ENCODE results near the gene VPS4B.
"Not testable (repeated sequence)": the region's sequence is repeated elsewhere in the genome, so short reads cannot be mapped to it uniquely, and the experiment has no call there.

VPS4B gene

DNA sequence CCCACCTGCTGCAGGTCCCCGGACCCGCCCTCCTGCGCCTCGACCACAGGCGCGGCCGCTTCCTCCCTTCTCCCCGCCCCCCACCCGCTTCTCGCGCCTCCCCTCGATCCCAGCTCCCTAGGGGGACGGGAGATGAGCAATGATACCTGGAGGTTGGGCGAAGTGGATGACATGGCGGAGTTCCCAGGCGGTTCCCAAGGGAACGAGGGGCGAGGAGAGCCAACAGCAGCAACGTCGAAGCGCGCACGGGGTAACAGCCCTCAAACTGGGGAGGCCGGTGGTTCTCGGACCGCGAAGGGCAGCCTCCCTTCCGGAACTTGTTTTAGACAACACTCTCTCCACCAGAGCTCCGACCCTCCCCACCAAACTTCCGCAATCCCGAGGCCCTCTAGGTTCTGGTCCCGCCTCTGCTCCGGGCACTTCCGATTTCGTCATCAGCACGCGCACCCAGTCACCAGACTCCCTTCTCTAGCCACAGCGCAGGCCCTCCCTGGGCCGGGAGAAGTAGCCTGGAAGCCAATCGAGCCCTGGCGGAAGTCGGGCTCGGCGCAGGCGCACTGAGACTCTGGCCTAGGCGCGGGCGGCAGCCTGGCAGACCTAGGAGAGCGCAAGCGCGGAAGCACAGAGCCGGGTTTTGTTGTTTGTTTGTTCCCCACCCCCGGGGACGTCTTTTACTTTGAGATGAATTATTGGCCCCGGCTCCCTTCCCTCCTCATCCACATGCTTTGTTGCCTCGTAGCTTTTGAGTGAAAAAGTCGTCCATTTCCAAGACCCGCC is at the start of gene VPS4B:
VPS4B (minus strand) TSS at position 390 of the 777 bp plus-strand sequence; CDS start at position 173, 217 bp downstream.
- peak; percentile 35 for FAIRE-seq
- DNase-seq (ENCODE audit: low spot score), result peak; percentile 95

DNA sequence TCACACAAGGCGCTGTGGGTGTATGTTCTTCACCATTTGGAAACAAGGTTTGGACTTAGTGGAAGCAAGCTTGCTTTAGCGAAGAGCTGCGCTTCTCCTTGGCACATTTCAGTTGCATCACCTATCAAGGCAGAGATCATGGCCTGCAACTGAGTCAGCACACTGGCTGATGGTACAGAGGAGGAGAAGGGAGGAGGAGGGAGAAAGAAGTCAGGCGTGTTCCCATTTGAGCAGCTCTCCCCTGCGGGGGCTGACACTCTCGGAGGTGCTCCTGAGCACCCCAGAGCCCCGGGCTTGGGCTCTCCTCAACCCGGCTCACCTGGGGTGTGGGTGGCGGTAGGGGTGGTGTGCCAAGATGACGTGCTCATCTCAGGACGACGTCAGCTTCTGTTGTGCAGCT is 48.5 kb upstream of the VPS4B start:
- FAIRE-seq, result no peak
- no peak for DNase-seq (ENCODE audit: low spot score)

DNA sequence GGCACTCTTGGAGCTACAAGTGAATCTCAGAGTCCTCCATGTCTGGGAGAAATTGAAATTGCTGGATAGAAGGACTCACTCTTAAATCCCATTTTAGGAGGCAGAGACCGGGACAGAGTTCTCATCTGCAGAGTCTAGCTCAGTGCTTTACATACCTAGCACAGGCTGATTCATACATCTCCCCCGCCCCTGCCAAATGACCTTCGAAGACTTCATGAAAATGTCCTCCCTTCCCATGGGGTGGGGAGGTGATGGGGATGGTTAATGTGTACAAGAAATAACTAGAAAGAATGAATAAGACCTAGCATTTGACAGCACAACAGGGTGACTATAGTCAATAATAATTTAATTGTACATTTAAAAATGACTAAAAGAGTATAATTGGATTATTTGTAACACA is 46.3 kb upstream of the VPS4B start:
- FAIRE-seq, result no peak
- DNase-seq (ENCODE audit: low spot score), result no peak

GRCh38 chr18:63467699-63468098 is 45.4 kb upstream of the VPS4B start:
- no peak for DNase-seq (ENCODE audit: low spot score)
- FAIRE-seq, result no peak

DNA sequence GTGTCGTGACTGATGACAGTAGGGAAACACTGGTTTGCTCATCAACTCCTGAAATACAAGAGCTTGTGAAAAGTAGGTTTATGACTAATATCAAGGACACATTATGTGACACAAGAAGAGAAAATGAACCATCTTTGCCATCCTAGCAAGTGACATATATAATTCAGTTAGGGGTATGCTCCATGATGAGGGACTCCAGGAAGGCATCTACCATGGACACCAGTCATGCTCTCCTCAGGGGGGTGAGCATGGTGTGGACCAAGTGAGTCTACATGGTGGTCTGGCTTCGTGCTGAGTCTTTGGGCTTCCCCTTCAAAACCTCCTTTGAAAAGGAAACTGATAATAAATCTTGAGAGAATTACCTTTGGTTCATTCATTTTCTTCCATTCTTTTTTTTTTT is 42.8 kb upstream of the VPS4B start:
- FAIRE-seq, result no peak

DNA sequence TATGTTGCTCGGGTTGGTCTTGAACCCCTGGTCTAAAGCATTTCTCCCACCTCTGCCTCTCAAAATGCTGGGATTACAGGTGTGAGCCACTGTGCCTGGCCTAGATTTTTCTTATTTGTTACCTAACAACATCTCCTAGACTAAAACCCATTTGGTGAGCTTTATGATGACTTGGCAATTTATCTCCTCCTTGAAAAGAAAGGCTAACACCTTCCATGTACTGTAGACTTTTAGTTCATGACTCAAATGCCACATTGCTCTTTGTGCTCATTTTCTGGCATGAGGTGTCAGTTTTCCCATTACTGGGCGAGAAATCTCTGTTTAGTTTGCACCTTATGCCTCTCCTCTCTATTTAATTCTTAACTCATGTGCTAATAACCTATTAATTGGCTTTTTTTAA is 42.2 kb upstream of the VPS4B start:
- no peak for FAIRE-seq

More for the DNA sequence above, 42.8 kb upstream of the VPS4B start:
- DNase-seq (ENCODE audit: low spot score), result no peak

GRCh38 chr18:63460414-63460813 is 38.1 kb upstream of the VPS4B start:
- no peak for FAIRE-seq

More for the DNA sequence above, 42.2 kb upstream of the VPS4B start:
- DNase-seq (ENCODE audit: low spot score), result no peak

GRCh38 chr18:63457977-63458376 is 35.7 kb upstream of the VPS4B start:
- DNase-seq (ENCODE audit: low spot score) (no peak), FAIRE-seq (no peak)

More at GRCh38 chr18:63460414-63460813, 38.1 kb upstream of the VPS4B start:
- no peak for DNase-seq (ENCODE audit: low spot score)

DNA sequence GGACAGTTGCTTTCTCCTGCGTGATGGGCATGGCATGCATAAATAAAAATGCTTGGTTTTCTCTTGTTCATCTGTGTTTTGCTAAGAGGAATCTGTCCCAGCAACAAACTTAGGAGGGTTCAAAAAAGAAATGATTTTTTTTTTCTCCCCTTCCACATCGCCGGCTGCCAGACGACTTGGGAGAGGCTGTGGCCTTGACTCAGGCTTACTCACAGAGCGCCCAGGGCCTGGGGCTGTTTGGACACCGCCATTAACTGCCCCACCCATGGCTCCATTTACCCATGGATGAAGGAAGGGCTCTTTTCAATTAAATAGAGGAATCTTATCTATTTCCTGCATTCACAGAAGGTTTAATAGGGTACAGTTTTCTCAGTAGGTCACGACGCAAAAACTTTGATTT is 32.2 kb upstream of the VPS4B start:
- DNase-seq (ENCODE audit: low spot score), result no peak
- FAIRE-seq, result no peak

DNA sequence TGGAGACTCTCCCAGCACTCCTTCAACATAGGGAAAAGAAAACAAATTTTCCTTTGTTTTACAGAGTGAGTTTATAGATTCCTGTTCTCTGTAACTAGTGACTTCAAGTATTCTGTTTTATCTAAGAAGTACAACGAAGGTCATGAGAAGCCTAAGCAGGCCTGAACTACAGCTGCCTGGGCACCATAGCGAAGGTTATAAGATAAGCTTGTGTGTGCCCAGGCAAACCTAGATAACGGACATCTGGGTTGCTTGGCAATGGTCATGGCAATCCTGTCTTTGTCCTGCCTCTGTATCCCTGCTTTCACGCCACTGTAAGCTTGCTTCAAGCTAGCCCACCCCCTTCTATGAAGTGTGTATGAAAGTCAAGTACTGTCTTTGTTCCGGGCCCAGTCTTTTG is 30.5 kb upstream of the VPS4B start:
- FAIRE-seq; DNase-seq (ENCODE audit: low spot score): not testable (repeated sequence)

DNA sequence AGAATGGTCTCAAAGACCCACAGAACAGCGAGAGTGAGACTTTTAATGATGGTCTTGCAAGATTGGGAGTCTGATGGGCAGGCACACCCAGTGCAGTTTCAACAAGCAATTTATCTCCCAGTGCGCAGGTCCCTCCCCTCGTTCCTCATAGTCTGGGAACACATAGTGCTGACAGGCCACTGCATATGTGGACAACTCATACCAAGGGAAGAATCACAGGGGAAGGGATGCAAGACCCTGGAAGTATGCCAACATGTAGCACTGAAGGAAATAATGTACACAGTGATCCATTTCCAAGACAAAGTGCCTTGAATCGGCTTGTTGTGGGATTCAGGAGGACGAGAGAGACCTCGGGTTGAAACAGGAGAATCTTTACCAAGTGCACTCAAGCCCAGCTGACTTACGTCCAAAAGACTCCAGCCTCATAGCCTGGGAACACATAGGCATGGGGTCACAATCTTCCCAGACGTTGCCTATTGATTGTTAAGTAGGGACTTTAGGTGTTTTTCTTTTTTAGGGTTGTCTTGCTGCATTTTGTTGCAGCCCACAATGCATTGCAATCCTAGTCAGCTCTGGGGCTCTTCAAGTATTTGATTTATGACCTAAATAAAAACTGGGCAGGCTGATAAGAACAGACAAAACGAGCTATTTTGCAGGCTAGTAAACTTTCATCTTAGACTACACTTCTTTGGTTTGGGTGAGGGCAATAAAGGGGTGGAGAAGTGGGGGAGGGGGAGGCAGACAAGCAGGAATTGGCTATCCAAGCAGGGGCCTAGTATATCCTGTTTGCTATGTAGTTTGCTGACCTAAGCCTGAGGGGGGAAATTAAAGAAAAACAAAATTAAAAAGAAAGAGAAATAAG is 29.8 kb upstream of the VPS4B start:
- DNase-seq (ENCODE audit: low spot score), result no peak
- no peak for FAIRE-seq

DNA sequence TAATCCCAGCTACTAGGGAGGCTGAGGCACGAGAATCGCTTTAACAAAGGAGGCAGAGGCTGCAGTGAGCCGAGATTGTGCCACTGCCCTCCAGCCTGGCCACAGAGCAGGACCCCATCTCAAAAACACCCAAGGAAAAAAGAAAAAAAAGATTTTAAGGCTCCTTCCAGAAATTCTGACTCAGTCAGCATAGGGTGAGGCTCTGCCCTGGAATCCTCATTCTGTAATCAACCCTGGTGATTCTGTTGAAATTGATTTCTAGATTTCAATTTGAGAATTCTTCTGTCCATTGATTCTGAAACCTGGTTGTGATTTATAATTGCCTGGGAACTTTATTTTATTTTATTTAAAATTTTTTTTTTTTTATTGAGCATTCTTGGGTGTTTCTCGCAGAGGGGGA is 27.1 kb upstream of the VPS4B start:
- no peak for FAIRE-seq
- DNase-seq (ENCODE audit: low spot score), result no peak

DNA sequence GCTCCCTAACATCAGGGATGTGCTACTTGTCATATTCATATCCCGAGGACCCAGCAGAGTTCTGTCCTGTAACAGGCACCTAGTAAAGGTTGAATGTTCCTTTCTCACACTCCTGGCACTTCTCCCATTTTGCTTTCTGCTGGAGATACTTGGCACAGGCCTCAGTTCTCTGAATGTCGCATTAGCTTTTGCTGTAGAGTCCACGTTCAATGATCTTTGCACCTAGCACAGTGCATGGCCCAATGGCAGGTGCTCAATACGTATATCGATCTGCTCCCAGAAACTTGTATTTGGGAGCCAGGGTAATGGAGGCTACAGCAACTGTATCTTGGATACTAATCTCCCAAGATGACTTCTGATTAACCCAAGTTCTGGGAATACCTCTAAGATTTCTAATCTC is 24.8 kb upstream of the VPS4B start:
- FAIRE-seq, result no peak
- no peak for DNase-seq (ENCODE audit: low spot score)

GRCh38 chr18:63446266-63446665 is 24.0 kb upstream of the VPS4B start:
- no peak for DNase-seq (ENCODE audit: low spot score)
- FAIRE-seq, result no peak

DNA sequence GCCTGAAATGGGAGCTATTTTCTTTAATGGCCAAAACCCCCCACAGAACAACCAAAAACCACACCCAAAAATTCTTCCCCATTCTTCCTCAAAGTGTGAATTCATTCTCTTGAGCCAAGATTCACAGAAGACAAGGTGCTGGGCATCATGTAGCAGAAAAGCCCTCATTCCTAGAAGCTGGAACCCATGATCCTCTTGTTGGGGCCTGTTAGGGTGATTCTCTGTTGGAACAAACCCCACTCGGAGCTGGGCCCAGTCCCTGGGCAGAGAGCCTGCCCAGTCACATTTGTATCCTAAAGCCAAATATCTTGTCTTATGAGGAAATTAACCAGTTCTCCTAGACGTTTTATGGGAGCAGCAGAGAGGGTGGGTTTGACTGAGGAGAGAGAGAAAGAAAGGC is 22.8 kb upstream of the VPS4B start:
- FAIRE-seq, result no peak
- DNase-seq (ENCODE audit: low spot score), result no peak

GRCh38 chr18:63444580-63444979 is 22.3 kb upstream of the VPS4B start:
- FAIRE-seq (no peak), DNase-seq (ENCODE audit: low spot score) (peak; percentile 9)

DNA sequence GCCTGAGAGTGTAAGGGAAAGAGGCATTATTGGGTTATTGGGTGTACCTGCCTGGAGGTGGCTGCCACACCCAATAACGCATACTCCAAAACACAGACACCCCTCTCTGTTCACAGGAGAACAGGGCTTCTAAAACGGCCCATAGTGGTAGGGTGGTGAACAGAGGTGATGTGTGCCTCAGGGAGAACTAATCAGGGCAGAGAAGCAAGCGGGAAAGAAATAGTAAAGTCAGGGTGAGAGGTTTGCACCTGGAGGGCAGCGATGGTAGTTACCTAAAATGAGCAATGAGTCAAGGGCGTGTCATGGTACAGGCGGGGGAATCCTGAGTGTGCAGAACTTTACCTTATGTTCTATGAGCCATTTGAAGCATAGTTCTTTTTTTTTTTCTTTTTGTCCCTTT is 21.6 kb upstream of the VPS4B start:
- DNase-seq (ENCODE audit: low spot score) (no peak), FAIRE-seq (no peak)

DNA sequence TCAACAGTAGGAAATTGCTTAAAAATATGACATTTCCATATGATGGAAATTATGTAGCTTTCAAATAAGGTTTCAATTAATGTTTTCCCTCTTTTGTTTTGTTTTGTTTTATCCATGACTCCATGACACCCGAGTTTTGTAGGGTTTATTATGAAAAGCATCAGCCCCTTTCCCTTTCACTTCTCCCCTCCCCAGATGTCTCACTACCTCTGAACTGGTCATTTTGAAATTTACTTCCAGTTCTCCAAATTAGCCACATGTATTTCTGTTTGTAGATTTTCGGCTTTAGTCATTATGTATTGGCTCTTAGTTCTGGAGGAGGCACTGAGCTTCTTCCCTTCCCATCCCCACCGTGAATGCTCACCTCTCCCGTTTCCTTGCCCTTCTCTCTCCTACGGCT is 18.6 kb upstream of the VPS4B start:
- FAIRE-seq, result no peak
- no peak for DNase-seq (ENCODE audit: low spot score)

GRCh38 chr18:63440219-63440618 is 17.9 kb upstream of the VPS4B start:
- FAIRE-seq (no peak), DNase-seq (ENCODE audit: low spot score) (no peak)

DNA sequence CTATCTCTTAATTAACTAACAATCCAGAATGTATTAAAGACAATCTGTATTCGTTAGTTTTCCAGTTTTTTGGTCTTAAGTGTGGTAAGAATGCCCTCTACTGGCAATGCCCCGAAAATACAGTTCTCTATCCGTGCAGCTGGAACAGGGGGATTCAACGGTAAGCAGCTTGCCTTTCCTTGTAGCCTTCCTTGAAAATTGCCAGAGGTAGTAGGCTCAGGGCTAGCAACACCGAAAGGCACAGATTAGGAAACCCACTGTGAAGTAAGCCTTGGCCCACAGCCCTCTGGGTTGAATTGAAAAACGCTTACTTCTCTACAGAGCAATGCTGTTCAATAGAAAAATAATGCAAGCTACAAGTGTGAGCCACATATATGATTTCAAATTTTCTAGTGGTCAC is 17.1 kb upstream of the VPS4B start:
- FAIRE-seq (no peak), DNase-seq (ENCODE audit: low spot score) (peak; percentile 48)

- no peak for FAIRE-seq
- DNase-seq (ENCODE audit: low spot score), result no peak
These were observed 15.9 kb upstream of the VPS4B start for GRCh38 chr18:63438181-63438580.

DNA sequence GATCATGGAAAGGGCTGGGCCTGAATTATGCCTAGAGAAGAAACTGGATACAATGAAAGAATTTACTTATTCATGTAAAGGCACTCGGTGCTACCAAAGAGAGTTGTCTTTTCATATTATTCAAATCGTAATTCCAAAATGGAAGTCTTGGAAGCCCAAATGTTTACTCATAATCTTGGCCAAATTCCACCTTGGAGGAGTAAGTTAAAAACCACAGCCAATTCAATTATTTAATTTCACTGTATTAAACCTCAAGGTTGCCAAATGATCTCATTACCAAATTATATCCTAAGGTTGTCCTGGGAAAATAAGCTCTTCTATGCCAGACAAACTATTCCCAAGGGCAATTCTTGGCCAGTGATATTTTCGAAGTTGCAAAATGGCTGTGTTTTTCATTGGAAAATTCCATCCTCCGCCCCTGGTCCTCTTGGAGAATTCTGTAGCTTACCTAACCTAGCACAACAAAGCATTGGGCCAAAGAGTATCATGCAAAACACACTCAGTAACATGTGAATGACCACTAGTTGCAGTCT is 11.1 kb upstream of the VPS4B start:
- DNase-seq (ENCODE audit: low spot score) (no peak), FAIRE-seq (no peak)

All from urothelium cell line (cell line).